Peyer's patch (tissue), 4 donors: ENCODE results near the gene NDUFS8. TPM values are rescaled to one million over a fixed set of nuclear protein-coding genes. Genes with fewer than 3 reads are reported as not detected.
A peak's percentile ranks its signal among the peaks of the same experiment; 100 is the strongest.

ENCODE experiments used
- DNase-seq, 3 donors: peaks; one replicate each; pipeline ENCODE4 v3.0.0-alpha.2; 2017 to 2019
- H3K27ac ChIP-seq, 4 donors: fragments of 200-600 bp; sonication (generic); one replicate each; pipeline ENCODE4 v1.5.1; 2016 to 2019
- H3K27me3 ChIP-seq, 2 donors: fragments of 200-600 bp; sonication (generic); one replicate each; pipeline ENCODE4 v1.5.1; 2019
- H3K36me3 ChIP-seq, 3 donors: fragments of 200-600 bp; sonication (generic); one replicate each; pipeline ENCODE4 v1.5.1; 2016 to 2019
- H3K4me1 ChIP-seq, 4 donors: fragments of 200-600 bp; sonication (generic); one replicate each; pipeline ENCODE4 v1.5.1; 2016 to 2019
- H3K4me3 ChIP-seq, 4 donors: fragments of 200-600 bp; sonication (generic); 1 replicate in 3 of 4; 2 replicates in 1 of 4; pipeline ENCODE4 v1.5.1; 2016 to 2019; ENCODE audit warnings: mild to moderate bottlenecking in 1 of 4
- H3K9me3 ChIP-seq, 4 donors: fragments of 200-600 bp; sonication (generic); one replicate each; pipeline ENCODE4 v1.5.1; 2016 to 2019; ENCODE audit warnings: mild to moderate bottlenecking in 1 of 4
- CTCF ChIP-seq, 6 experiments: fragments of 450-650 bp in 4 of 6; fragments of 200-600 bp in 2 of 6; sonication (generic) in 1 of 6; IDR thresholded peaks; one replicate each; pipeline ENCODE4 v1.5.1; 2017 to 2019; ENCODE audit warnings: antibody characterized with exemption in 6 of 6, mild to moderate bottlenecking in 3 of 6, moderate library complexity in 1 of 6
- POLR2A ChIP-seq, 2 donors: fragments of 450-650 bp; IDR thresholded peaks; one replicate each; pipeline ENCODE4 v1.5.1; 2017; ENCODE audit warnings: antibody characterized with exemption in 2 of 2, mild to moderate bottlenecking in 2 of 2, moderate library complexity in 2 of 2
- total RNA-seq, 4 donors: library from RNA; depleted of rRNA; stranded (reverse); fragments of >200 nt; gene quantifications; one replicate each; pipeline ENCODE4 v1.1.0, GENCODE V29; 2016

The NDUFS8 gene
- total RNA-seq, 4 donors from 2014 or later, result 153 to 195 (median 162) TPM

GRCh38 chr11:68025047-68025446, 5.4 kb upstream of the NDUFS8 start:
- Histone ChIP-seq H3K27ac (no peak overlapping the region), H3K4me1 (peaks cover 0 to 6% (median 0%) of the 10 kb centered on the region in 4 donors), H3K27me3 (no peaks in the 10 kb centered on the region), H3K4me3 (no peak overlapping the region), H3K9me3 (no peaks in the 10 kb centered on the region), H3K36me3 (peaks cover 0 to 18% (median 0%) of the 10 kb centered on the region in 3 donors)
- no peak for DNase-seq
- no peak for TF ChIP-seq POLR2A (IDR thresholded peaks at IDR 0.05)
- TF ChIP-seq CTCF (IDR thresholded peaks at IDR 0.05), result peak in 1 of 6 experiments; percentile 8

- Histone ChIP-seq H3K27me3 (no peaks in the 10 kb centered on the region), H3K9me3 (no peaks in the 10 kb centered on the region), H3K36me3 (peaks cover 0 to 18% (median 0%) of the 10 kb centered on the region in 3 donors), H3K4me3 (no peak overlapping the region), H3K4me1 (peaks cover 3 to 9% (median 3%) of the 10 kb centered on the region in 4 donors), H3K27ac (no peak overlapping the region)
- TF ChIP-seq CTCF (IDR thresholded peaks at IDR 0.05), result no peak
- no peak for TF ChIP-seq POLR2A (IDR thresholded peaks at IDR 0.05)
- no peak for DNase-seq
Observed at GRCh38 chr11:68026391-68027105, 3.9 kb upstream of the NDUFS8 start.

GRCh38 chr11:68027667-68028066, 2.8 kb upstream of the NDUFS8 start:
- DNase-seq, result no peak
- Histone ChIP-seq H3K27me3 (no peaks in the 10 kb centered on the region), H3K4me3 (no peak overlapping the region), H3K4me1 (peaks cover 5 to 20% (median 7%) of the 10 kb centered on the region in 4 donors), H3K27ac (no peak overlapping the region), H3K36me3 (peaks cover 0 to 17% (median 0%) of the 10 kb centered on the region in 3 donors), H3K9me3 (no peaks in the 10 kb centered on the region)
- TF ChIP-seq POLR2A (IDR thresholded peaks at IDR 0.05), result no peak
- no peak for TF ChIP-seq CTCF (IDR thresholded peaks at IDR 0.05)

GRCh38 chr11:68028802-68029545, 1.5 kb upstream of the NDUFS8 start:
- Histone ChIP-seq H3K27me3 (no peaks in the 10 kb centered on the region), H3K4me3 (no peak overlapping the region), H3K36me3 (peaks cover 0 to 29% (median 0%) of the 10 kb centered on the region in 3 donors), H3K27ac (no peak overlapping the region), H3K4me1 (peaks cover 5 to 21% (median 7%) of the 10 kb centered on the region in 4 donors), H3K9me3 (no peaks in the 10 kb centered on the region)
- no peak for DNase-seq
- TF ChIP-seq CTCF (IDR thresholded peaks at IDR 0.05), result no peak
- TF ChIP-seq POLR2A (IDR thresholded peaks at IDR 0.05), result no peak

- TF ChIP-seq CTCF (IDR thresholded peaks at IDR 0.05) (no peak), POLR2A (IDR thresholded peaks at IDR 0.05) (no peak)
- peaks cover 5 to 24% (median 7%) of the 10 kb centered on the region in 4 donors for H3K4me1 ChIP-seq
Observed at GRCh38 chr11:68031144-68031464, 623 bp downstream of the NDUFS8 start.

More at GRCh38 chr11:68031144-68031464, 623 bp downstream of the NDUFS8 start:
- H3K4me3 ChIP-seq, result peak overlapping the region; percentile 60 to 89 (median 84)
- no peak for DNase-seq
- no peaks in the 10 kb centered on the region for H3K27me3 ChIP-seq
- peak overlapping the region; percentile 75 to 96 (median 86) for H3K27ac ChIP-seq
- peaks cover 0 to 27% (median 0%) of the 10 kb centered on the region in 3 donors for H3K36me3 ChIP-seq
- no peaks in the 10 kb centered on the region for H3K9me3 ChIP-seq
